Panc1 (cell line): ENCODE data around the gene HUS1. TPM values are rescaled to one million over a fixed set of nuclear protein-coding genes. Genes with fewer than 3 reads are reported as not detected.
A peak's percentile ranks its signal among the peaks of the same experiment; 100 is the strongest.

Experiments used
- ATAC-seq: fragments of 200-7000 bp; cut with Tn5 transposase; 2 replicates; pipeline ENCODE4 v1.9.1; 2020; ENCODE audit warnings: mild to moderate bottlenecking, moderate library complexity
- BruUV-seq: library from RNA; stranded (reverse); fragments of 400-500 nt; replicated peaks from 2 replicates; lab custom pipeline; 2021; lab: Mats Ljungman, UMichigan
- CTCF ChIA-PET: fragments of 300-600 bp; sonication (Branson Sonifier 250); formaldehyde crosslinking; loops from one replicate; lab custom pipeline; 2022; ENCODE audit warnings: antibody characterized with exemption; lab: Charles Lee
- POLR2A ChIA-PET: fragments of 300-600 bp; sonication (Branson Sonifier 250); formaldehyde crosslinking; loops from one replicate; lab custom pipeline; 2022; ENCODE audit warnings: antibody characterized with exemption; lab: Charles Lee
- DNase-seq: peaks from one replicate; pipeline ENCODE4 v3.0.0-alpha.2; 2010; ENCODE audit warnings: low read depth, low spot score
- H3K27ac ChIP-seq: 2 replicates; pipeline ENCODE4 v1.5.1; 2011; ENCODE audit warnings: mild to moderate bottlenecking, low read length, inconsistent platforms
- H3K27me3 ChIP-seq: fragments of 200-500 bp; sonication (Bioruptor generic); 2 replicates; pipeline ENCODE4 v1.6.0; 2014; ENCODE audit warnings: low read length, inconsistent platforms; ENCODE audit not compliant: control insufficient read depth, insufficient read depth
- H3K36me3 ChIP-seq: fragments of 200-500 bp; sonication (Bioruptor generic); 2 replicates; pipeline ENCODE4 v1.5.1; 2014; ENCODE audit warnings: inconsistent platforms, mild to moderate bottlenecking, low read length, moderate library complexity; ENCODE audit not compliant: control insufficient read depth, insufficient read depth
- H3K4me1 ChIP-seq: 2 replicates; pipeline ENCODE4 v1.5.1; 2011; ENCODE audit warnings: inconsistent platforms, mild to moderate bottlenecking, low read length, moderate library complexity; ENCODE audit not compliant: control insufficient read depth, insufficient read depth
- H3K4me3 ChIP-seq, 2 experiments: 2 replicates each; pipeline ENCODE4 v1.5.1; 2011 to 2012; ENCODE audit warnings: low read depth in 2 of 2, low read length in 2 of 2, mild to moderate bottlenecking in 2 of 2, inconsistent platforms in 1 of 2, moderate library complexity in 1 of 2
- H3K9me3 ChIP-seq: fragments of 200-500 bp; sonication (Bioruptor generic); 2 replicates; pipeline ENCODE4 v1.5.1; 2014; ENCODE audit warnings: low read depth, mild to moderate bottlenecking, inconsistent platforms, low read length, moderate library complexity; ENCODE audit not compliant: control insufficient read depth, insufficient read depth
- POLR2AphosphoS5 ChIP-seq: IDR thresholded peaks from 2 replicates; pipeline ENCODE4 v1.6.1; 2012; ENCODE audit warnings: mild to moderate bottlenecking, low read depth, low read length, moderate library complexity
- REST ChIP-seq, 2 experiments: IDR thresholded peaks; 2 replicates each; pipeline ENCODE4 v1.6.1; 2011 to 2012; ENCODE audit warnings: low read depth in 2 of 2, control low read depth in 1 of 2, low read length in 1 of 2, mild to moderate bottlenecking in 1 of 2, moderate library complexity in 1 of 2; ENCODE audit not compliant: insufficient read depth in 1 of 2
- SIN3A ChIP-seq: IDR thresholded peaks from 2 replicates; pipeline ENCODE4 v1.6.1; 2012; ENCODE audit warnings: low read depth, mild to moderate bottlenecking, low read length, moderate library complexity, borderline replicate concordance; ENCODE audit not compliant: insufficient read depth
- TCF7L2 ChIP-seq: IDR thresholded peaks from 2 replicates; pipeline ENCODE4 v1.6.1; 2011; ENCODE audit warnings: mild to moderate bottlenecking, low read depth, low read length, inconsistent platforms
- in situ Hi-C: cut with HindIII; loops from 2 replicates; pipeline ENCODE4 v1.10.0; 2016; ENCODE audit warnings: low sequenced_read_pairs, low pct_unique_long_range_greater_than_20kb
- intact Hi-C: fragments of 100-400 bp; cut with micrococcal nuclease; formaldehyde crosslinking; loops from one replicate; pipeline ENCODE4 v1.10.0; 2022; ENCODE audit not compliant: unreplicated experiment
- total RNA-seq: library from RNA; stranded (reverse); gene quantifications from one replicate; pipeline ENCODE4 v1.2.1, GENCODE V29; 2021; ENCODE audit not compliant: unreplicated experiment
- TF ChIP-seq, protein P1 (sequence below): fragments of 450-650 bp; IDR thresholded peaks from 2 replicates; pipeline ENCODE4 v1.5.1; 2017; ENCODE audit warnings: mild to moderate bottlenecking

HUS1 gene
- total RNA-seq, 1 experiment from 2014 or later: 72.7 TPM

GRCh38 chr7:47935336-47935735 is 44.1 kb downstream of the HUS1 start:
- Histone ChIP-seq H3K9me3 (no peaks in the 10 kb centered on the region), H3K27ac (peak overlapping the region; percentile 46; the same call in 1 of the 2 replicates), H3K27me3 (no peaks in the 10 kb centered on the region), H3K4me3 (no peak overlapping the region), H3K36me3 (no peaks in the 10 kb centered on the region), H3K4me1 (peaks cover 37% of the 10 kb centered on the region)
- ChIA-PET POLR2A (interaction anchor here (0.7 kb wide), 1 partner anchor 394 kb away, joined by 4 read pairs; no protein-coding TSS in a partner anchor), CTCF (no interaction called here)
- BruUV-seq: no TSS peak
- DNase-seq: no peak
- no peak for ATAC-seq
- no peak for TF ChIP-seq SIN3A
- TF ChIP-seq POLR2AphosphoS5: no peak
- TF ChIP-seq, protein P1, sequence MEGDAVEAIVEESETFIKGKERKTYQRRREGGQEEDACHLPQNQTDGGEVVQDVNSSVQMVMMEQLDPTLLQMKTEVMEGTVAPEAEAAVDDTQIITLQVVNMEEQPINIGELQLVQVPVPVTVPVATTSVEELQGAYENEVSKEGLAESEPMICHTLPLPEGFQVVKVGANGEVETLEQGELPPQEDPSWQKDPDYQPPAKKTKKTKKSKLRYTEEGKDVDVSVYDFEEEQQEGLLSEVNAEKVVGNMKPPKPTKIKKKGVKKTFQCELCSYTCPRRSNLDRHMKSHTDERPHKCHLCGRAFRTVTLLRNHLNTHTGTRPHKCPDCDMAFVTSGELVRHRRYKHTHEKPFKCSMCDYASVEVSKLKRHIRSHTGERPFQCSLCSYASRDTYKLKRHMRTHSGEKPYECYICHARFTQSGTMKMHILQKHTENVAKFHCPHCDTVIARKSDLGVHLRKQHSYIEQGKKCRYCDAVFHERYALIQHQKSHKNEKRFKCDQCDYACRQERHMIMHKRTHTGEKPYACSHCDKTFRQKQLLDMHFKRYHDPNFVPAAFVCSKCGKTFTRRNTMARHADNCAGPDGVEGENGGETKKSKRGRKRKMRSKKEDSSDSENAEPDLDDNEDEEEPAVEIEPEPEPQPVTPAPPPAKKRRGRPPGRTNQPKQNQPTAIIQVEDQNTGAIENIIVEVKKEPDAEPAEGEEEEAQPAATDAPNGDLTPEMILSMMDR: no peak
- no peak for TF ChIP-seq REST (IDR thresholded peaks at IDR 0.05; ENCODE audit: insufficient read depth in 1 of 2, low read depth in 2 of 2, low read length in 1 of 2)
- no peak for TF ChIP-seq TCF7L2
- intact Hi-C loops (loop anchor here (5.0 kb wide), 1 partner anchor 83 kb away; no protein-coding TSS in a partner anchor), in situ Hi-C loops (no loop called here)

GRCh38 chr7:47934831-47935230 is 44.6 kb downstream of the HUS1 start:
- Histone ChIP-seq H3K4me3 (no peak overlapping the region), H3K36me3 (no peaks in the 10 kb centered on the region), H3K27ac (peak overlapping the region; percentile 46; the same call in 1 of the 2 replicates), H3K4me1 (peaks cover 32% of the 10 kb centered on the region), H3K27me3 (no peaks in the 10 kb centered on the region), H3K9me3 (no peaks in the 10 kb centered on the region)
- CTCF ChIA-PET: no interaction called here
- BruUV-seq: no TSS peak
- intact Hi-C loops: loop anchor here (5.0 kb wide), 1 partner anchor 83 kb away; no protein-coding TSS in a partner anchor
- no peak for DNase-seq
- TF ChIP-seq TCF7L2: no peak
- TF ChIP-seq SIN3A: no peak
- no peak for TF ChIP-seq POLR2AphosphoS5
- TF ChIP-seq, protein P1: no peak
- no peak for TF ChIP-seq REST (IDR thresholded peaks at IDR 0.05; ENCODE audit: insufficient read depth in 1 of 2, low read depth in 2 of 2, low read length in 1 of 2)
- POLR2A ChIA-PET: interaction anchor here (0.7 kb wide), 1 partner anchor 393 kb away, joined by 4 read pairs; no protein-coding TSS in a partner anchor
- ATAC-seq: no peak
- in situ Hi-C loops: no loop called here
